Testis (tissue), 2 donors: ENCODE data around the gene GREB1L.

Source experiments
- POLR2A ChIP-seq: fragments of 450-650 bp; IDR thresholded peaks from one replicate; pipeline ENCODE4 v1.6.1; 2017; ENCODE audit warnings: antibody characterized with exemption, mild to moderate bottlenecking, moderate library complexity
- TF ChIP-seq, protein P1 (sequence below), 3 experiments: fragments of 450-650 bp in 2 of 3; fragments of 200-600 bp in 1 of 3; sonication (generic) in 1 of 3; IDR thresholded peaks; one replicate each; pipeline ENCODE4 v1.5.1; 2016 to 2019; ENCODE audit warnings: antibody characterized with exemption in 3 of 3, mild to moderate bottlenecking in 2 of 3, moderate library complexity in 1 of 3

DNA sequence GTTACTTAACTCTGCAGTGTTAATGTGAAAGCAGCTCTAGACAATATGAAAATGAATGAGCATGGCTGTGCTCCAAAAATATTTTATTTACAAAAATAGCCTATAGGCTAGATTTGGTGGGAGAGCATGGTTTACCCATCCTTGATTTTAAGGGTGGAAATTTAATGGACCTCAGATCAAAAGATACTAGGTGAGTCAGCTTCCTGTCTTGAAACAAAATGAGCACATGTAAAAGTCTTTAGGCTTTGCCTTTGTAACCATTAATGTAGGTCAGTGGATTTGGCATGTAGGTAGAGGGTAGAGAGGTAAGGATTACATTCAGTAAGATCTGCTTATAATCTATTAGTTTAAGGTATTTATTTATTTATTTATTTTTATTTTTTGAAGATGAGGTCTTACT is 72.7 kb downstream of the GREB1L start:
- TF ChIP-seq, protein P1, sequence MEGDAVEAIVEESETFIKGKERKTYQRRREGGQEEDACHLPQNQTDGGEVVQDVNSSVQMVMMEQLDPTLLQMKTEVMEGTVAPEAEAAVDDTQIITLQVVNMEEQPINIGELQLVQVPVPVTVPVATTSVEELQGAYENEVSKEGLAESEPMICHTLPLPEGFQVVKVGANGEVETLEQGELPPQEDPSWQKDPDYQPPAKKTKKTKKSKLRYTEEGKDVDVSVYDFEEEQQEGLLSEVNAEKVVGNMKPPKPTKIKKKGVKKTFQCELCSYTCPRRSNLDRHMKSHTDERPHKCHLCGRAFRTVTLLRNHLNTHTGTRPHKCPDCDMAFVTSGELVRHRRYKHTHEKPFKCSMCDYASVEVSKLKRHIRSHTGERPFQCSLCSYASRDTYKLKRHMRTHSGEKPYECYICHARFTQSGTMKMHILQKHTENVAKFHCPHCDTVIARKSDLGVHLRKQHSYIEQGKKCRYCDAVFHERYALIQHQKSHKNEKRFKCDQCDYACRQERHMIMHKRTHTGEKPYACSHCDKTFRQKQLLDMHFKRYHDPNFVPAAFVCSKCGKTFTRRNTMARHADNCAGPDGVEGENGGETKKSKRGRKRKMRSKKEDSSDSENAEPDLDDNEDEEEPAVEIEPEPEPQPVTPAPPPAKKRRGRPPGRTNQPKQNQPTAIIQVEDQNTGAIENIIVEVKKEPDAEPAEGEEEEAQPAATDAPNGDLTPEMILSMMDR (IDR thresholded peaks at IDR 0.05) = no peak
- TF ChIP-seq POLR2A = no peak
